GM18508 (cell line): ENCODE data around the gene RTF1.

ENCODE experiments used
- ATAC-seq: cut with Tn5 transposase; IDR thresholded peaks from one replicate; pipeline ENCODE4 v1.9.1; 2021; ENCODE audit warnings: moderate number of reproducible peaks; ENCODE audit not compliant: insufficient read depth, unreplicated experiment

RTF1 gene

DNA sequence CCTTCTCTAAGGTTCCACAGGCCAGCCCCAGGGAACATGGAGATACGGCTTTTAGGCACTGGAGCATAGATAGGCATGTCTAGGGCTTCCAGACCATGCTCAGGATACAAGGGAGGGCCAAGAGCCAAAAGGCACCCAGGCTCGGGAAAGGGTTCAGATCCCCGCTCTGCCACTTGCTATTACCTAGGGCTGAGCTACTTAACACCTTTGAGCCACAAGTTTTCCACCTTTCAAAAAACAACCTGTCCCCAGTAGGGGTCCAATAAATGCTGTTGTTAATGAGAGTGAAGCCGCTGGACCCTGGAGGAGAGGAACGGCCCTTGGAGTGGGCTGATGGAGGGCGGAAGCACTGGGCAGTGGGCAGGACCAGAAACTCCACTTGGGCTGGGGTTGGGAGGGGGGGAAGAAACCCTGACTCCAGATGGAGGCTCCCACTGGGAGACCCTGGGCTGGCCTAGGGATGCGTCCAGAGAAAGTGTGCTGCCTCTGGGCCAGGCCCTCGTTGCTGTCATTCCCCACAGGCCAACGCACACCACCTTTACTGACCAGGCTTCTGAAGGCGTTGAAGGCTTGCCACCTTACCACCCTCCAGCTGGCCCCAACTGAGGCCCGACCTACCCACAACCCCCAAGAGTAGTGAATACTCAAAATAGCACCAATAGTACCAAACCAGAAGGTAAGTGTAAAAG, 68.2 kb downstream of the RTF1 start:
- no peak for ATAC-seq

DNA sequence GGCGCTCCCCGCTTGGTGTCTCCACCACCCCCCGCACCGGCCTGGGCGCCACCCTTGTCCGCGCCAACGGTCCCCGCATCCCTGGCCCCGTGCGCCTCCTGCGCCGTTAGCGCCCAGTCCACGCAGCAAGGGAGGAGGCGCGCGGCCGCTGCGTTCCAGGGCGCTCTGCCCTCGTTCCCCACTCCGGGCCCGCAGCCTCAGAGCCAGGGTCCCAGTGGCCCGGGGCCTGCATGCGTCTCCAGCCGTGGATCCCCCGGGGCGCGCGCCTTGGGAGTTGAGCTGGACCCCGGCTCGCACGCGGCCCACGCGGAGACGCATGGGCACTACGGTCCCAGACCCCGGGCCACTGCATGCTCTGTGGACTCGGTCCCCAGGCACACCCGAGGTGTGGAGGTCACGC, 69.4 kb downstream of the RTF1 start:
- ATAC-seq: no peak

DNA sequence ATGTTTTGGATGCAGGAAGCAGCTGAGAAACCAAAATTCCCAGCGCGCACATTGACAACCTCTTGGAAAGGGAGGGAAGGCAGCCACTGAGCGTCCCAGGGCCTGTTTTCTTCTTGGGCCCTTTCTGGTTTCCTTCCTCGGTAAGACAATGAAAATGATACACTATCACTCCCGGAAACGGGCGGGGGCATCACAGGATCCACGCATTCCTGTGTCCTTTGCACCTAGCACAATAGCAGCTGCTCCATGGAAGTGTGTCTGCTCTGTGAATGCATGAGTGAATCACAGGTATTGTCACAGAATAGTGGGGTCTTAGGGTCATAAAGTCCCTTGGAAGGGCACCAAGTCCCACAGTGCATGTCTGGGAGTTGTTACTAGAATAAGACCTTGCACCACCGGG, 70.5 kb downstream of the RTF1 start:
- ATAC-seq: no peak

DNA sequence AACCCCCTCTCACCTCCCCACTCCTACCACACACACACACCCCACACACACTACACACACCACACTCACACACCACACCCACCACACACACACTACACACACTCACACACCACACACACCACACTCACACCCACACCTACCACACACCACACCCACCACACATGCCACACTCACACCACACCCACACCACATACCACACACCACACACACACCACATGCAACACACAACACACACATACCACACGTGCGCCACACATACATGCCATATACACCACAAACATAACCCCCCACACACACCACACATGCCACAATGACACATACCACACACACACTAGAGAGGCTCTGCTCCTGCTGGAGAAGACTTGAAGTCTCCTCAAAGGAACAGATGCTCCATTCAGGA, 70.9 kb downstream of the RTF1 start:
- no peak for ATAC-seq

DNA sequence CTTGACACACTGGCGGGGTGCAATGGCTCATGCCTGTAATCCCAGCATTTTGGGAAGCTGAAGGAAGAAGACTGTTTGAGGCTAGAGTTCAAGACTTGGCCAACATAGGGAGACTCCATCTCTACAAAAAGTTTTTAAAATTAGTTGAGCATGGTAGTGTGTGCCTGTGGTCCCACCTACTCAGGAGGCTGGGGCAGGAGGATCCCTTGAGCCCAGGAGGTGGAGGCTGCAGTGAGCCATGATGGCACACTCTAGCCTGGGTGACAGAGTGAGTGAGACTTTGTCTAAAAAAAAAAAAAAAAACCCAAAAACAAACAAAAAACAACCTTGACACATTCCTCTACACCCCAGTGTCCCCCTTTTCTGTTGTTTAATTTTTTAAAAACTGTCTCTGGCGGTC, 72.7 kb downstream of the RTF1 start:
- ATAC-seq: no peak

DNA sequence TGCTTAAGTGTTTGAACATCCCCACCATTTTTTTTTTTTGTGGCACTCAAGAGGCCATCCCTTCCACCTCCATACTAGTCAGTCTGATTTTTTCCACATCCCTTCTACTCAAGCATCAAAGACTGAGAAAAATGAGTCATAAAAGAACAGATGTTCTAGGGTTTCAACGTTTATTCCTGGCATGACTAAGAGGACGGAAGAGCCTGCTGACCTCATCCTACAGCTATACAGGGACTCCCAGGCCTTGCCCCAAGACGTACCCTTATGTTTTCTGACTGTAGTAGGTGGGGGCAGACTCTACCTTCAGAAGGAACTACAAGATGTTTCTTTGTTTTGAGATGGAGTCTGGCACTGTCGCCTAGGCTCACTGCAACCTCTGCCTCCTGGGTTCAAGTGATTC, 73.5 kb downstream of the RTF1 start:
- no peak for ATAC-seq

DNA sequence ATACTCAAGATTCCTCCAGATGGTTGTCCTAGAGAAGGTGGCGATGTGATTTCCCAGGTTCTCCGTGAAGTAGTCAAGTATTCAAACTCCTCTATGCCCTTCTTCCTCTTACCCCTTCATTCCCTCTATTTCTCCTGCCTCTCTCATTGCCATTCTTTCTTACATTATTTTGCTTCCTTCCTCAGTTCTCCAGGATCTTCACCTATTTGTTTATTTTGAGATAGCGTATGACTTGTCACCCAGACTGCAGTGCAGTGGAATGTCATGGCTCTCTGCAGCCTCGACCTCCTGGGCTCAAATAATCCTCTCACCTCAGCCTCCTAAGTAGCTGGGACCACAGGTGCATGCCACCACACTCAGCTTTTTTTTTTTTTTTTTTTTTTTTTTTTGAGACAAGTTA, 75.0 kb downstream of the RTF1 start:
- ATAC-seq: no peak

DNA sequence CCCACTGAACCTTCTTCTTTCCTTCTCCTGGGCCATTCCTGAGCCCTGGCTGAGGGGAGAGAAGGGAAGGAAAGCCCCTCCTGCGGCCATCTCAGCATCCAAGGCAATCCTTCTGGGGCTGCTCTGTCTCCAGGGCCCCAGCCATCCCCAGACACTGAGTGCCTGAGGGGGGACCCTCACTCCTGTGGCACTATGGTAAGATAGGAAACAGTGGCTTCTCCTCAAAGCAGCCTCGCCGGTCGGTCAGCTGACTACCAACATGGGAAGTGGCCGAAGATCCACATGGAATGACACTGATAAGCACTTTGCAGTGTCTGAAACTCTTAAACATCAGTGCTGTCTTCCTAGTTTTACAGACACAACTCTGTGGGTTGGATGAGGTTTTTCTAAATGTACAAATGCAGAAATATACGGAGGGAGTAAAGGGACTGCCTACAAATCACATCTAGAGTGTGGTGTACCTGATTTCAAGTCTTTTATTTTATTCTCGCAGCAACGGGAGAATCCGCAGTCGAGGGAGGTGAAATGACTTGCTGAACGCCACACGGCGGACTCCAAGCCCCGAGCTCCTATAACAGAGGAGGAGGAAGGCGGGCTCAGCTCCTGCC, 75.8 kb downstream of the RTF1 start:
- ATAC-seq: no peak

DNA sequence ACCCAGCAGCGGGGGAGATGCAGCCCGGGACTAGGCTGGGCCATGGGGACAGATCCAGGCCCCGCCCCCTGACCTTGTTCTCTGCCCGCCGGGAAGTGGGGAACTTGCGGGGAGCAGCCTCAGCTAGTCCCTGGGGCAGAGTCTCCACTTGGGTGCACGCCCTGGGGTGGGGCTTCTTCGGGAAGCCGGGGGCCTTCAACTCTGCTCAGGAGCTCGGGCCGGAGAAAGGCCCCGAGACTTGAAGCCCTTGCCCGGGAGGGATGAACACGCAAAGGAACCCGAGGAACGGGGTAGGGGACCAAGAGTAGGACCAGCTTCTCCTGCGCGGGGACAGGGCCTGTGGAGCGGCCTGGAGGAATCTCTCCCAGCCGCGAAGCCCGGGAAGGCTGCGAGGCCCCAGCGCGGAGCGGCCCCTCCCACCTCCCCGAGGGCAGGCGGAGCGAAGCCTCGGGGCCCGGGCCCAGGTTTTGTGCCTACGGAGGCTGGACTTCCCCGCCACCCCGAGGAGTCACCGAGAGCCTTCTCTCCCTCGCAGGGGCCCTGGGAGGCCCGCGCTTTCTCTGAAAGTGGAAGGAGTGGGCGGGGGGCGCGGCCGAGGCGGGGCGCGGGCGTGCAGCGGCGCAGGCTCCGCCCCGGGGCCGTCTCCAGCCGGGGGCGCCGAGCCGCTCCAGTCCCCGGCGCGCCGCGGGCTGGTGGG, 76.5 kb downstream of the RTF1 start, which contains the start of gene ITPKA:
ITPKA (plus strand) TSS at position 670 of the 697 bp plus-strand sequence. CDS start 54 bp downstream, outside the sequence.
- no peak for ATAC-seq

DNA sequence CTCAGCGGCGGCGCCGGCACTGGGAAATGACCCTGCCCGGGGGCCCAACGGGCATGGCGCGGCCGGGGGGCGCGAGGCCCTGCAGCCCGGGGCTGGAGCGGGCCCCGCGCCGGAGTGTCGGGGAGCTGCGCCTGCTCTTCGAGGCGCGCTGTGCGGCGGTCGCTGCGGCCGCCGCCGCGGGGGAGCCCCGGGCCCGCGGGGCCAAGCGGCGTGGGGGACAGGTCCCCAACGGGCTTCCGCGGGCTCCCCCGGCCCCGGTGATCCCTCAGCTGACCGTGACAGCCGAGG, 77.0 kb downstream of the RTF1 start:
- ATAC-seq: no peak

DNA sequence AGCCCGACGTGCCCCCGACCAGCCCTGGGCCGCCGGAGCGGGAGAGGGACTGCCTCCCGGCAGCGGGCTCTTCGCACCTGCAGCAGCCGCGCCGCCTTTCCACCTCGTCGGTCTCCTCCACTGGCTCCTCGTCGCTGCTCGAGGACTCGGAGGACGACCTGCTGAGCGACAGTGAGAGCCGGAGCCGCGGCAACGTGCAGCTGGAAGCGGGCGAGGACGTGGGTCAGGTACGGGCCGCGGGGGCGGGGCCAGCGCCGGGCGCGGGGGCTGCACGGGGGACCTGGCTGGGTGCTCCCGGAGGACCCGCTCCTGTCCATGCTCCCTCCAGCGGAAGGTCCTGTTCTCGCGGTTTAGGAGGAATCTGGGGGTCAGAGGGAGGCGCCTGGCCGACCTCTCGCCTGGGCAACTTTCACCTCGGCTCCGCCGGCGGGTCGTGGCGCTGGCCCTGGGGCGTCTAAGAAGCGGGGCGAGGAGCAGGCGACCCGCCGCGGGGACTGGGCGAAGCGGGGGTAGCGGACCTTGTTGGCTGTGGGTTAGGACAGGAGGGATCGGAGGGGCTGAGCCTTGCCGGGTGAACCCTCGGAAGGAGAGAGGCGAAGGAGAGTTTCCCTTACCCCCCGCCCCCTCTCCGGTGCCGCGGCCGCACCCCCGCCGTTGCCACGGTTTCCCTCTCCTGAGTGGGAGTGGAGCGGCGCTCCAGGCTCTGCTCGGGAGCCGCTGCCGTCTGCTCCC, 77.5 kb downstream of the RTF1 start:
- no peak for ATAC-seq

DNA sequence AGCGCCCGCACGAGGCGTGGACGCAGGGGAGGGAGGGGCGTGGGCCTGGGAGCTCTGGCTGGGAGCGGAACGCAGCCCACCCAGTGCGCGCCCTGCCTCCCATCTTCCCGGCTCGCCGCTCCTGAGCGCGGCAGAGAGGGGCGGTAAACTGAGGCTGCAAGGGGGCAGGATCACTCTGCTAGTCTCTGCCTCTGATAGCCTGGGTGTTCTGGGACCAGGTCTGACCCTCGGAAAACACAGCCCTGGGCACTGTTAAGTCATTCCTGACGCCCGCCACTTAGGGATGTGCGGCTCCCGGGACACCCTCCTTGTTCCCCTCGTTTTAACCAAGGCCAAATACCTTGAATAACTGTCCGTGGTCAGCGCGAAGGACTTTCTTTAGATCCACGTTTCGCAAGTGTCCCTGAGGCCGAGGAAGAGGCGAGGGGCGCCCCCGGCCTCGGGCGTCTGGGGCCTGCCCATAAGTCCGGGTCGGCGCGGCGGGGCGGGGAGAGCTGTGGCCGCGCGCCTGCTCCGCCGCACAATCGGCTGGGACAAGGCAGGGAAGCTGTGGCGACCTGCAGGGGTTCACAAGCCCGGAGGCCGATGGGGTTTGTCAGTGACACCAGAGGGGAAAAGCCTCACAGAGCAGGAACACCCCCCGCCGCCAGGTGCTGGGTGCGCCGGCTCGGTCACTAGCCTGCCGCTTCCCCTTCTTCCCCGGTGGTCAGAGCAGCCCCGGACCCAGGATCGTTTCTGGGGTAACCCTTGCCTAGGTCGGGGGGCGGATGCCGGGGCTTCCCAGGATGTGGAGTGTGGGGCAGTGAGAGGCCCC, 78.2 kb downstream of the RTF1 start:
- ATAC-seq: no peak

DNA sequence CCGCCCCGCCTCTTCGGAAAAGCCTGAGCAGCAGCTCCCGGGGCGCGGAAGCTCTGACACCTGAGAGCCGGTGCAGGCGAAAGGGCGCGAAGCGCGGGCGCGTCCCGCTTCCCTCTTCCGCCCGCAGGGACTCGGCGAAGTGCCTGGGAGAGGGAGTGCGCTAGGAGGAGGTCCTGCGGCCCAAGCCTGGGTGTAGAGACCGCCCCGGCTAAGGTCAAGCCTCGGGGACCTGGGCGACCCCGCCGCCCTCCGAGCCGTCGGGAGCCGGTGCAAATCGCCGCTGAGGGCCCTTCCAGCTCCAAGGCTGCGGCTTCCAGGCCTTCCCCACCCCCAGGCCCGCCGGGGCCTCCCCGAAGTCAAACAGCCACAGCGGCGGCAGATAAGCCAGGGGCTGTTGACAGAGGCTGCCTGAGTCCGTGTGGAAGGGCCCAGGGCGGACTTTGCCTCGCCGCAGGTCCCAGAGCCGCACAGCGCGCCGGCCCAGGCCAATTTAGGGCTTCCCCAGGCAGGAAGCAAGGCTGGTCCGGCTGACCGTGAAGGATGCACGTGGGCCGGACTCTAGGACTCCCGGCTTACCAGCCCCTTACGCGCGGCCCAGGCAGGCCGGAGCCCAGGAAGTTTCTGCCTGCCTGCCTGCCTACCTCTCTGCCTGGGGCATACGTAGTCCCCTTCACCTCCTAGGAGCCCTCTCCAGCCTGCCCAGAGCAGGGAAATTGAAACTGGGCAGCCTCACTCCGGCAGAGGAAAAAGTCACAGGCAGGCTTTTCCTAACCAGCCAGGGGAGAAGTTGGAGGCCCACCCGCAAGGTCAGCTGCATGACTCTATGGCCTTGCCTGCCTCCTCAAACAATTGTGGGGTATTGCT, 79.1 kb downstream of the RTF1 start:
- ATAC-seq: no peak

DNA sequence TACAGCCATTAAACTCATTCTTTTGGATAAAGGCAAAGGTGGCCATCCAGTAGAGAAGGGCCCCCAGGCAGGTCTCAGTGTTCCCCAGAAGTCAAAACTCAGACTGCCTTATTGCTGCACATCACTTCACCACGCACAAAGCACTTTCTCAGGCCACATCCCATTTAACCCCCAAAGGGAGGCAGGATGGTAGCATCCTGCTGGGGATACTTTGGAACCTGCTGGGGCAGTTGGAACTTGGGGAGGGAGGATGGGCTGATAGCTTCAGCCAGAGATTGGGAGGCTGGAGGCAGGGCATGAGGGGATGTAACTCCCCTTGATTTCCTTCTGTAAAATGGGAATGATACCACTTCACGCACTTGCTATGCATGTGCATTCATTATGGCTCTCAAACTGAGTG, 81.8 kb downstream of the RTF1 start:
- ATAC-seq: no peak

DNA sequence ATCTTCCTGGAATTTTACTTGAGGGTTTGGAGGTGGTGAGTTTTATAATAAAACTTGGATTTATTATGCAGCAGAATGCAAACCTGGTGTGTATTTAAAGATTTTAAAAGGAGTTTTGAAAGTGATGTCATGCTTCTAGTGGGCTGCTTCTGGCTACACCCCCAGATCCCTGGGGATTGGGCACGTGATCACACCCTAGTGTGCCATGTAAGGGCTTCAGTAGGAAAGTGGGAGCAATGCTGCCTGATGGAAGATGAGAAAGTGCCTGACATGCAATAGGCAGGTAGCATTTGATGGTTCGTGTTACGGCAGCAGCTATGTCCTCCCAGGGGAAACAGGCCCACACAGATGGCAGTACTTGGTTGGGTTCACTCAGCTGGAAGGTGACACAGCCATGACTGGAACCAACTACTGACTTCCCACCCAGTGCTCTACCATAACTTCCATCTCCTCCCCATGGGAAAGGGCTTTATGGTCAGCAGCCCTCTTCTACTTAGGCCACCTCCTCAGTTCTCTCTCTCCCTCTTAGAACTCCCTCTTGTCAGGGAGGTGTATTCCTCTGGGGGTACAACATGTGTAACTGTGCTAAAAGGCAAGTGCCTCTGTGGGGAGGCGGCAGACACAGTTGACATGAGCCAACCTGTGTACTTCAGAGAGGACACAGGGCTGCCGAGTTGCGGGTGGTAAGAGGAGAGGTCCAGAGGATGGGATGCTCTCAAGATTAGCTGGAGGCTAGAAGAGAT, 82.4 kb downstream of the RTF1 start:
- no peak for ATAC-seq

DNA sequence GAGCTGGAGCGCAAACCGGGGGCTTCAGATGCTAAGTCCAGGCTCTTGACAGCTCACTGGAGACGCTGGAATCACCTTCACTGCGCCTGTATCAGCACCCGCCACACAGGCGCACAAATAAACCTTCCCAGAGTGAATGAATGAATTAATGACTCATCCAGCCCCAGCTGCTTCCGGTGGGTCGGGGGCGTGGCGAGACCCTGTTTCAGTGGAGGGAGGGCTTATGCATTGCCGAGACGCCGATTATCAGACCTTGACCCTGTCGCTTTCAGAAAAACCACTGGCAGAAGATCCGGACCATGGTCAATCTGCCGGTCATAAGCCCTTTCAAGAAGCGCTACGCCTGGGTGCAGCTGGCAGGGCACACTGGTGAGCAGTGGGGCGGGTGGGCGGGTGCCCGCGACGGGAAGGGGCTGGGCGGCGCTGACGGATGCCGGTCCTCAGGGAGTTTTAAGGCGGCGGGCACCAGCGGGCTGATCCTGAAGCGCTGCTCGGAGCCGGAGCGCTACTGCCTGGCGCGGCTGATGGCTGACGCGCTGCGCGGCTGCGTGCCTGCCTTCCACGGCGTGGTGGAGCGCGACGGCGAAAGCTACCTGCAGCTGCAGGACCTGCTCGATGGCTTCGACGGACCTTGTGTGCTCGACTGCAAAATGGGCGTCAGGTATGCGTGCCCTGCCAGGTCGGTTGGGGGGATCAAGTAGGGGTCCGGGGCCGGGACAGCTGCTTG, 84.5 kb downstream of the RTF1 start:
- ATAC-seq: no peak

DNA sequence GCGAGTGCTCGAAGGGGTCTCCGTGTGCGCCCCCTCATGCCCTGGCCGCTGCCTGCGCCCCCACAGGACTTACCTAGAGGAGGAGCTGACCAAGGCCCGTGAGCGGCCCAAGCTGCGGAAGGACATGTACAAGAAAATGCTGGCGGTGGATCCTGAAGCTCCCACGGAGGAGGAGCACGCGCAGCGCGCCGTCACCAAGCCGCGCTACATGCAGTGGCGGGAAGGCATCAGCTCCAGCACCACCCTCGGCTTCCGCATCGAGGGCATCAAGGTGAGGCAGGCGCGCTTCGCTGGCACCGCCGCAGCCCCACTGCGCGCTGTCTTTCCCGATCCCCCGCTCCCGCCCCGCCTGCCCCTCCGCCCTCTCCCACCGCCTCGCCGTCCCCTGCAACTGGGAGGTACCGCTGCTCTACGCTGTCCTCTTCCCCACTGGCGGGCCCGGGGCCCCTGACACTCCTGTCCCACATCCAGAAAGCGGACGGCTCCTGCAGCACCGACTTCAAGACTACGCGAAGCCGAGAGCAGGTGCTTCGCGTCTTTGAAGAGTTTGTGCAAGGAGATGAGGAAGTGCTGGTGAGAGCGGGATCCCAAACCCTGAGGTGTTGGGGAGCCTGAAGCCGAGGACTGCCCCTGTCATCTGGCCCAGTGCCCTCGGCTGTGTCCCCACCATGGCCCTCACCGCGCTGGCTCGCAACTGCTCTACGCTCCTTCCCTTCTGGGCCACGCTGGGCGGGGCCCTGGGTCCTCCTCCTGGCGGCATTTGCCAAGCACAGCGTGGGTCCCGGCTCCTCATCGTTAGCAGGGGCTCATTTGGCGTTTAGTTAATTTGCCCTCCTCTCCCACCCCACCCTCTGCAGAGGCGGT, 85.3 kb downstream of the RTF1 start:
- ATAC-seq: no peak
